Ureter (tissue), 1 donor: ENCODE measurements around the gene TSC22D2. TPM values are rescaled to one million over a fixed set of nuclear protein-coding genes. Genes with fewer than 3 reads are reported as not detected.

ENCODE experiments used
- DNase-seq: peaks from one replicate; pipeline ENCODE4 v3.0.0-alpha.2; 2020; ENCODE audit warnings: low spot score
- total RNA-seq: library from RNA; stranded (reverse); gene quantifications from one replicate; pipeline ENCODE4 v1.2.4, GENCODE V29; 2023
- donor health status: DM: yes; HTN: yes; CAD: no.

The TSC22D2 gene
- total RNA-seq = 57.9 TPM

DNA sequence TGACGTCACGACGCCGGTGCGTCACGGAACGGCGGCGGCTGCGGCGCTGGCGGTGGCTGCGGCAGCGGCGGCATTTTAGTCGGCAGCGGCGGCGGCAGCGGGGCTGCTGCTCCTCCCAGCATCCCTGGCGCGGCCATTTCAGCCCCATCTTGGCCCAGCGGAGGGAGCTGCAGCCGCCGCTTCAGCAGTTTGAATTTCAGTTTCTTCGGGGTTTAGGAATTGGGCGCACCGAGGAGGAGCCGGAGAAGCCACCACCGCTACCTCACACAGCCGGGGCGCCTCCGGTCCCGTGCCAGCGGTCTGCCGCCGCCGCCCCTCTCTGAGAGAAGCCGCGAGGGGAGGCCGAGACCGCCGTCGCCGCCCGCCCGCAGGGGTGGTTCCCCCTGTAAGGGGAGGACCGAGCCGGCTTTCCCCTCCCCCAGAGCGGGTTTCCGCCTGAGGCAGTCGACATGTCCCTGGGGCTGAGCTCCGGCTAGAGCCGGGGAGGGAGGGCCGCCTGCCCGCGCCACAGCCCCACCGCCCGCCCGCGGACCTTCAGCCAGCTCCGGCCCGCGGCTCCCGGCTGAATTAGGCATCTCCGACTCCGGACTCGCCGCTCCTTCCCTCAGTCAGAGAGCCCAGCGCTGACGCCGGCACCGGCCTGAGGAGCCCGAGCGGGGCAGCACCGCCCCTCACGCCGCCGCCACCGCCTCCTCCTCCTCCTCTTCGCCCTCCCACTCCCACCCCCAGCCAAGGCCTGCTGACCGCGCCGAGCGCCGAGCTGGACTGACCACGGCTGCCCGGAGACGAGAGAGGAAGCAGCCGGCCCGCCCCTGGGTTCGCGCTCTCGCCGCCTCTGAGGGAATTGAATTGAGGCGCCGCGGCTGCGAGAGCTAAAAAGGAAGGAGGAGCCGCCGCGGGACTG is at the start of gene TSC22D2:
TSC22D2 (plus strand) TSS at position 78 of the 904 bp plus-strand sequence. CDS start 1,053 bp downstream, outside the sequence.
- DNase-seq = peak; percentile 98

DNA sequence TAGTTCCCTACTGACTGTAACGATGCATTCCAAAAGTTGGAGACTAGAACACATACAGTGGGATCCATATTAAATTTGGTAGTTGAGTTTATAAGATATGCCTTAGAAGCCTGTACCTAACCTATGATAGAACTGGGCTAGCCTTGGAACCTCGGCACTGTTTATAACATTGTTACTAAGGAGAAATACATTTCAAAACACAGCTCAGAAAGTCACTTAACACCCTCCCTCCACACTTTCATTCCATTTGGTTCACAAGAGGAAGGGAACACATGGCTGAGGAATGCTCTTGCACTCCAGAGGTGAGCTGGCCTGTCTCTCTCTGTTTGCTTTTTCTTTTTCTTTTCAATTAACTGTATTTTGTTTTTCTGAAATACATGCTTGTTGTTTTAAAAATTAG is 48.7 kb upstream of the TSC22D2 start:
- no peak for DNase-seq

DNA sequence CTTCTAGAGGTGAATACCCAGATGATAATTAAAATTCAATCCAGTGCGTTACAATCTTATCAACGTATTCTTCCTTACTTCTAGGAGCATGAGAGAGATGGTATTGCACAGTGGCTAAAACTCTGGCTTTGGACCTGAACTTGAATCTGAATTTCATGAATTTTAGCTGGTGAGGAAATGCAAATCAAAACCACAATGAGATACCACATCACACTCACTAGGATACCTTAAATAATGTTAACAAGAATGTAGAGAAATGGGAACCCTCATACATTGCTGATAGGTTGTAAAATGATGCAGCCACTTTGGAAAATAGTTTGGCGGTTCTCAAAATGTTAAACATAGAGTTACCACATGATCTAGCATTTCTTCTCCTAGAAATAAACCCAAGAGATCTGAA is 47.1 kb upstream of the TSC22D2 start:
- DNase-seq = no peak

DNA sequence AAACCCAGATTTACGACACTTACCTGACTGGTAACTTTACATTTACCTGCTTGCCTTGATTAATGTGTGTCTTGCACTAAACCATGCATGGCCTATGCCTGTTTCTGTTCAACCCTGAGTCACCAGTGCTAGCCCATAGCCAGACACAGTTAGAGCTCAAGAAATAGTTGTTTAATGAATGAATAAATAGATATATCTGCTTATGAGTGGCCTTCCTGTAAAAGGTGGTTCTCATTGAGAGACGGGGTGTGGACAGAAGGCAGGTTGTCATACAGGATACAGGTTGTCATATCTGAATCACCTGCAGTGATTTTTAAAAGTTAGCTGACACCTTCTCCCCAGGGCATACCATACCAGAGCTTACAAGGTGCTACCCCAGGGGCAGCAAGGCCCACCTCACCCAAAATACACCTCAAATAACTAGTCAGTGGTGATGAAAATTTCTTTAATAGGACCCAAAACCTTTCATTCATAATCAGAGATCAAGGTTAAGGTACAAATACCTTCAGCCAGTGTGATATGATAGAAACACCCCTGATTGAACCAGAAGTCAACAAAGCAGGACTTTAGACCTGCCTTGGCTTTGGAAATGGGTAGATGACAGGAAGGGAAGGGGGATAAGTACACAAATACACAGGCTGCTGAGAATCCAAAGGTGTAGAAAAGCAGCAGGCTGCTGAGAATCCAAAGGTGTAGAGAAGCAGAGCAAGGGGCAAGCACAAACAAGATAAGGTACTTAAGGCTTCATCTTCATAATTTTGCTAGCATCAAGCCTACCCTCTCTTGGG is 45.4 kb upstream of the TSC22D2 start:
- no peak for DNase-seq

DNA sequence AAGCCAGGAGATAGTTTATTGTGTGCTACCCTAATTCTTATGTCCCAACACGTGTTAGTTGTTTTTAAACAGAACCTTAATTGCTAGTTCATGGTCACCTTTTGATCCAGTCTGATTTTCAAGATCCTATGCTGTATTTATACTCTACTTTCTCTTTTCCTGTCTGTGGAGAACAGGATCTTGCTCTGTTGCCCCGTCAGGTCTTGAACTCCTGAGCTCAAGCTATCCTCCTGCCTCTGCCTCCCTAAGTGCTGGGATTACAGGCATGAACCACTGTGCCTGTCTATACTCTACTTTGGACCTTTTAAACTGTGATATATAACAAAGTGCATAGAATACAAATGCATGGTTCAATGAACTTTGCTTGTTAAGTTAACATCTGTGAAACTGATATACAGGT is 44.7 kb upstream of the TSC22D2 start:
- DNase-seq = no peak

DNA sequence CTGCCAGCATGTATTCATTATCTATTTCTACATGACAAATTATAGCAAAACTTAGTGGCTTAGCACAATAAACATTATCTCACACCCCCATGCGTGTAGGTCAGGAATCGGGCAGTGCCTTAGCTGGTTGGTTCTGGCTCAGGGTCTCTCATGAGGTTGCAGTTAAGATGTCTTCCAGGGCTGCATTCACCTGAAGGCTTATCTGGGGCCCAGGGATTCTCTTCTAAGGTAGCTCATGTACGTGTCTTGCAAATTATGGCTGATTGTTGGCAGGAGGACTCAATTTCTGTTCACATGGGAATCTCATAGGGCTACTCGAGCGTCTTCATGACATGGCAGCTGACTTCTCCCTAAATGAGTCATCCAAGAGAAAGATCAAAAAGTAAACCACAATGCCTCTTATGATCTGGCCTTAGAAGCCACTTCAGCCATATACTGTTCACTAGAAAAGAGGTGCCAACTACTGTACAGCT is 42.9 kb upstream of the TSC22D2 start:
- no peak for DNase-seq

DNA sequence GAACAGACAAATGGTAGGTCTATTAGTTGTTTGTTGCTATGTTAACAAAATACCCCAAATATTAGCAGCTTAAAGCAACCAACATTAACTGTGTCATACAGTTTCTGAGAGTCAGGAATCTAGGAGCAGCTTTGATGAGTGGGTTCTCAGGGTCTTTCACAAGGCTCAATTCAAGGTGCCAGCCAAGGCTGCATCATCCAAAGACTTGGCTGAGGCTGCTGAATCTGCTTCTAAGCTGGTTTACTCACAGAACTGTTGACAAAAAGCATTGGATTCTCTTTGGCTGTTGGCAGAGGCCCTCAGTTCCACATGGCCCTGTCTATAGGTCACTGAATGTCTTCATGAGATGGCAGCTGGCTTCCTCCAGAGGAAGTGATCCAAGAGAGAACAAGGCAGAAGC is 40.3 kb upstream of the TSC22D2 start:
- DNase-seq = no peak

GRCh38 chr3:150370122-150370602 is 37.9 kb upstream of the TSC22D2 start:
- peak; percentile 73 for DNase-seq

DNA sequence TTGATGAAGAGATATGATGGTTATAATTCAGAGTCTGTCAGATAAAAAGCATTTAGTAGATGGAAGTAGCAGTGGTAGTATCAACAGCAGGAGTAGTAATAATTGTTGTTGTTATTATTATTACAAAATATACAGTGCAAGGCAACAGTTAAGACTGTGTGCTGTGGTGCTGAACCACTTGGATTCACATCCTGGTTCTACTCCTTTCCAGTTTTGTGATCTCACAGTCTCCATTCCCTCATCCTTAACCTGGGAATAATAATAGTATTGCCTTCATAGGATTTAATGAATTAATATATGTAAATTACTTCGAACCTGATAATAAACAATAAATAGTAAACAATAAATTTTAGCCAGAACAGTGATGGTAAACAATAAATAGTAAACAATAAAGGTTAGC is 37.1 kb upstream of the TSC22D2 start:
- DNase-seq = no peak

DNA sequence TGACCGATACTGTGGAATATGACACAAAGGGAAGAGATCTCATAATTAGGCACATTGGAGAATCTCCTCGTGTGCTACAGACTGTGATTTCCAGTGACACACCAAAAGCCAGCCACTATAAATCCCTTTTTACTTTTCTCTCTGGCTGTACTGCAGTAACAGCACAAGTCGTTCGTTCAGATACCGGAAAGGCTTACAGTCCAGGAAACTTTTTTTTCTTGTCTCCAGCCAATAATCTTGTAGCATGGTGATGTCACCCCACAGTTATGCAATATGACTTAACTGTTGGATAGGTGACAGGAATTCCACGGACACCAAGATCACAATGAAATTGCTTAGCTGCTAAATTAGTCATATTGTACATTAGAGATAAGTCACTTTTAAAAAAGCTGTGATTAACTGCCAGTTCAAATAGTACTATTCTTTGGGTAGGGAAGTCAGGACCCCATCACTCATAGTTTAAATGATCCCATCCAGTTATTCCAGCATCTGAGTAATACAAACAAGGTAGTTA is 36.3 kb upstream of the TSC22D2 start:
- DNase-seq = peak; percentile 74

- no peak for DNase-seq
These were observed 35.8 kb upstream of the TSC22D2 start for GRCh38 chr3:150372320-150372719.

GRCh38 chr3:150372722-150373121 is 35.4 kb upstream of the TSC22D2 start:
- DNase-seq = no peak

GRCh38 chr3:150373234-150373875 is 34.7 kb upstream of the TSC22D2 start:
- no peak for DNase-seq

GRCh38 chr3:150374975-150375374 is 33.1 kb upstream of the TSC22D2 start:
- DNase-seq = no peak

- no peak for DNase-seq
These were observed 31.9 kb upstream of the TSC22D2 start for GRCh38 chr3:150376001-150376848.

GRCh38 chr3:150377601-150378300 is 30.3 kb upstream of the TSC22D2 start:
- no peak for DNase-seq

- no peak for DNase-seq
These were observed 29.8 kb upstream of the TSC22D2 start for GRCh38 chr3:150378301-150378748.

DNA sequence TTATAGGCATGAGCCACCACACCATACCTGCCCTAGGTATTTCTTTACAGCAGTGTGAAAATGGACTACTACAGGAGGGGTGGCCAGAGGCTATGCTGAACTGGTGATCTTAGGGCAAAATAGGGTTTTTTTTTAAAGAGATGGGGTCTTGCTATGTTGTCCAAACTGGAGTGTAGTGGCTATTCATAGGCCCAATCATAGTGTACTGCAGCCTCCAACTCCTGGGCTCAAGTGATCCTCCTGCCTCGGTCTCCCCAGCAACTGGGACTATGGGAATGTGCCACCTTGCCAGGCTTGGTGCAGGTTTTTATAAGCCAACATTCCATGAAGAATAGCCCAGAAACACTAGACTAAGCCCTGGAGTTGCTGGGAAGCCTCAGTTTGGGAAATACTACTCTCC is 28.6 kb upstream of the TSC22D2 start:
- DNase-seq = no peak

GRCh38 chr3:150384296-150385212 is 23.5 kb upstream of the TSC22D2 start:
- no peak for DNase-seq
